MM.1S (cell line): ENCODE results near the gene KLHL24.

Experiments
- CTCF ChIP-seq: fragments of 300-600 bp; sonication (generic); IDR thresholded peaks from 2 replicates; pipeline ENCODE4 v1.5.1; 2016; ENCODE audit warnings: antibody characterized with exemption, low read length, mixed read lengths
- EZH2 ChIP-seq: fragments of 300-600 bp; sonication (generic); optimal IDR thresholded peaks from 2 replicates; pipeline ENCODE3; 2017; ENCODE audit warnings: low read depth, mild to moderate bottlenecking, antibody characterized with exemption, low read length, mixed read lengths

GRCh38 chr3:183644244-183644643 lies 8.8 kb downstream of the KLHL24 start:
- no peak for TF ChIP-seq CTCF
- no peak for TF ChIP-seq EZH2
